Measurements from ENCODE around the gene ZNF827. TPM values are rescaled to one million over a fixed set of nuclear protein-coding genes. Genes with fewer than 3 reads are reported as not detected.

Gene ZNF827
- total and polyA plus RNA-seq, 10 donors = 3.3 to 31.6 (median 16.1) TPM

DNA sequence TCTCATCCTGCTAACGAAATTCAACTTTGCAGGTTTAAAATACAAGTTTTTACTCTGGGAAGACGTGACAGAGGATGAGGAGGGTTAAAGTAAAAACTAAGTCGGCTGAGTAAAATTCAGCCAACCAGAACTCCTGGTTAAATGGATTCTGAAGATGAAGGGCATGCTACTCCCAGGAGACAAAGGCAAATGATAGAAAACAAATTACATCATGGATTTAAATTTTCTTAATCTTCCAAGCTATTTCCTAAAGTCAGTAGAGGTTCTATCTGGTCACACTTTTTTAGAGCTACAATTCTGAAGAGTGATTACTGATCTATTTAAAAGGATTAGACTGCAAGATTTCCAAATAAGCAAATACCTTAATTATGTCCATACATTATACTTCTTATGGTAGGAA, 47.9 kb downstream of the ZNF827 start:
- TF ChIP-seq POLR2AphosphoS5 (IDR thresholded peaks at IDR 0.05) (no peak), POLR2A (IDR thresholded peaks at IDR 0.05) (no peak), CTCF (IDR thresholded peaks at IDR 0.05 in 8 of 11, conservative IDR thresholded peaks at IDR 0.05 in 3 of 11) (no peak)
- Histone ChIP-seq H3K4me3 (no peak overlapping the region), H3K36me3 (peaks cover 0 to 16% (median 8%) of the 10 kb centered on the region in 6 donors), H3K27ac (no peak overlapping the region), H3K4me1 (peaks cover 0 to 39% (median 15%) of the 10 kb centered on the region in 6 donors), H3K9me3 (no peaks in the 10 kb centered on the region), H3K27me3 (replicated peaks in 1 of 7) (no peaks in the 10 kb centered on the region)
- WGBS, 5 donors = 68 to 81% (median 79%) methylated on average over 3 of the region's 3 CpGs
- DNase-seq = no peak
- intact Hi-C loops (cut with DNase I; ENCODE audit: low total_unique reads) = no loop called here

DNA sequence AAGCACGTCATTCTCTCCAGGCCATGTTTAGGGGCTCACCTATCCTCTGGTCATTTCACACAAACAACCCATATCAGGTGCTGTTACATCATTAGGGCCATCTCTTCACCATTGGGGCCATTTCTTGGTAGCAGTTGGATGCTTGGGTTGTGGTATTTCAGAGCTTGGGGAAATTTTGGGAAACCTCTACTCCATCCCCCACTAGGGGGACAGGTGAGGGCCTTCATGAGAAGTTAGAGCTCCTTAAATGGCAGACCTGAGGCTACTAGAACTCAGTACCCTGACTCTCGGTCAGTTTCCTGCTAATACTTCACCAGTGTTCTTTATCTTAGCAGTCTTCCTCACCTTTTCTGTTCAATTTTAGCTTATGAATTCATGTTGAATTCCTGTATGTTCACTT, 50.2 kb downstream of the ZNF827 start:
- 92 to 100% (median 95%) methylated on average over 2 of the region's 2 CpGs for WGBS, 5 donors
- Histone ChIP-seq H3K4me1 (peaks cover 0 to 22% (median 9%) of the 10 kb centered on the region in 6 donors), H3K9me3 (no peaks in the 10 kb centered on the region), H3K4me3 (no peak overlapping the region), H3K27me3 (replicated peaks in 1 of 7) (no peaks in the 10 kb centered on the region), H3K27ac (no peak overlapping the region), H3K36me3 (peaks cover 0 to 26% (median 9%) of the 10 kb centered on the region in 6 donors)
- TF ChIP-seq POLR2A (IDR thresholded peaks at IDR 0.05) = no peak
- no peak for TF ChIP-seq POLR2AphosphoS5 (IDR thresholded peaks at IDR 0.05)
- no peak for TF ChIP-seq CTCF (IDR thresholded peaks at IDR 0.05 in 8 of 11, conservative IDR thresholded peaks at IDR 0.05 in 3 of 11)
- intact Hi-C loops (cut with DNase I; ENCODE audit: low total_unique reads) = no loop called here
- no peak for DNase-seq

- 59 to 71% (median 69%) methylated on average over 11 of the region's 11 CpGs for WGBS, 5 donors
- no peak overlapping the region for H3K27ac ChIP-seq
- no peak for TF ChIP-seq CTCF (IDR thresholded peaks at IDR 0.05 in 8 of 11, conservative IDR thresholded peaks at IDR 0.05 in 3 of 11)
- TF ChIP-seq POLR2A (IDR thresholded peaks at IDR 0.05) = no peak
- no peak for TF ChIP-seq POLR2AphosphoS5 (IDR thresholded peaks at IDR 0.05)
- no peak overlapping the region for H3K4me3 ChIP-seq
- no peak for DNase-seq
- no peaks in the 10 kb centered on the region for H3K9me3 ChIP-seq
- H3K27me3 ChIP-seq (replicated peaks in 1 of 7) = no peaks in the 10 kb centered on the region
- intact Hi-C loops (cut with DNase I; ENCODE audit: low total_unique reads) = no loop called here
- peaks cover 0 to 27% (median 10%) of the 10 kb centered on the region in 6 donors for H3K4me1 ChIP-seq
- peaks cover 0 to 26% (median 9%) of the 10 kb centered on the region in 6 donors for H3K36me3 ChIP-seq
Observed at GRCh38 chr4:145887241-145887991, 51.2 kb downstream of the ZNF827 start.

DNA sequence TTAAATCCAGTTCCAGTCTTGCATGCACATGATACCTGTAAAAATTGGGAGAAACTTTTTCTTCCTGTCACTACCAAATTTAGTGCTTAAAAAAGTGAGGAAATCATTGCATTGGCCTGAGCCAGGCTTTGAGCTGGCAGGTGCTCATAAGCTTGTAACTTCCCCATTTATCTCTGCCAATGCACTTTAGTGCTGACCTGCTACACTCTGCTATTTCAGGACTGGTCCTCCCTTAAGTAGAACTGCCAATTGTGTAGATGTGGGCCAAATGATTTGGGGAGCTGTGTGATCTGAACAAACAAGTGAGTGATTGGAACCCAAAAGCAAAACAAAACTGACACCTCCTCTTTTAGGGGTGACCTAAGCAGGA, 51.8 kb downstream of the ZNF827 start:
- no peak for DNase-seq
- peaks cover 0 to 22% (median 8%) of the 10 kb centered on the region in 6 donors for H3K36me3 ChIP-seq
- intact Hi-C loops (cut with DNase I; ENCODE audit: low total_unique reads) = no loop called here
- H3K4me3 ChIP-seq = no peak overlapping the region
- TF ChIP-seq POLR2A (IDR thresholded peaks at IDR 0.05) (no peak), CTCF (IDR thresholded peaks at IDR 0.05 in 8 of 11, conservative IDR thresholded peaks at IDR 0.05 in 3 of 11) (no peak), POLR2AphosphoS5 (IDR thresholded peaks at IDR 0.05) (no peak)
- H3K4me1 ChIP-seq = peaks cover 2 to 33% (median 13%) of the 10 kb centered on the region in 6 donors
- H3K9me3 ChIP-seq = no peaks in the 10 kb centered on the region
- H3K27ac ChIP-seq = no peak overlapping the region
- no peaks in the 10 kb centered on the region for H3K27me3 ChIP-seq (replicated peaks in 1 of 7)

All from spleen (tissue), 11 donors.